ENCODE results near the gene FBXW4.

Gene FBXW4

DNA sequence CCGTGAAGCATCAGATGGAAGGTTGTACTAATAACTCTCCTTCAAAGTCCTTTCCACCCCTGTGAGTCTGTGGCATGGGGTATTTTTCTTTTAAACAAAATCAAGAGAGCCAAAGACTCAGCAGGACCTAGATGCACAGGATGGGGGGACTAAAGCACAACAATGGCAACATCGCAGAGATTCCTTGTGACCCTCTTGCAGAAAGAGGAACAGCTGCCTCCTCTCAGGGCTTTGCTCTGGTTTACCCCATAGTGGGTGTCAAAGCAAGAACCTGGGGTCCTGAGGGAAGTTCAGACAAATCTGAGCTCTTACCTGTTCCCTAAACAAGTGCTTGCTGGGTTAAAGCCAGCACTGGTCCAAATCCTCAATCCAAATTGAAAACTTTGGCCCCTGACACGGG is 41.7 kb upstream of the FBXW4 start:
- no peak overlapping the region for H3K27ac ChIP-seq (ENCODE audit: extremely low read depth, low read depth, low read length)
- H3K36me3 ChIP-seq (ENCODE audit: control insufficient read depth in 2 of 2, insufficient read depth in 1 of 2, low read length in 2 of 2): no peaks in the 10 kb centered on the region
- no peaks in the 10 kb centered on the region for H3K9me3 ChIP-seq (ENCODE audit: control insufficient read depth, insufficient read depth, low read depth, low read length)
- TF ChIP-seq TCF7L2 (IDR thresholded peaks at IDR 0.05; ENCODE audit: borderline replicate concordance, low read depth, low read length) (no peak), ZEB2 (tag by site-specific recombination; IDR thresholded peaks at IDR 0.05) (no peak), ZNF140 (tag by site-specific recombination; IDR thresholded peaks at IDR 0.05) (no peak), YY2 (tag by site-specific recombination; IDR thresholded peaks at IDR 0.05) (no peak), ZNF280C (tag by site-specific recombination; IDR thresholded peaks at IDR 0.05) (no peak), ZNF830 (tag by site-specific recombination; IDR thresholded peaks at IDR 0.05; ENCODE audit: low read depth) (no peak), ZNF324 (tag by site-specific recombination; IDR thresholded peaks at IDR 0.05) (no peak), KLF8 (tag by site-specific recombination; IDR thresholded peaks at IDR 0.05) (no peak), ZNF664 (tag by site-specific recombination; IDR thresholded peaks at IDR 0.05) (no peak), ZNF214 (tag by site-specific recombination; IDR thresholded peaks at IDR 0.05; ENCODE audit: borderline replicate concordance) (no peak)
- CTCF ChIA-PET: interaction anchor here (1.2 to 1.3 kb wide), 2 partner anchors 8 to 24 kb away, joined by 3 to 4 read pairs; no protein-coding TSS in a partner anchor
- no peak overlapping the region for H3K4me3 ChIP-seq (ENCODE audit: low read depth, low read length)
- POLR2A ChIA-PET: no interaction called here
- H3K4me1 ChIP-seq (ENCODE audit: control insufficient read depth, insufficient read depth, low read length): no peaks in the 10 kb centered on the region

- TF ChIP-seq ZSCAN16 (tag by site-specific recombination; IDR thresholded peaks at IDR 0.05) (no peak), BCL11A (tag by site-specific recombination; IDR thresholded peaks at IDR 0.05; ENCODE audit: low read depth) (no peak)
- Histone ChIP-seq H3K36me3 (ENCODE audit: control insufficient read depth in 2 of 2, insufficient read depth in 1 of 2, low read length in 2 of 2) (no peaks in the 10 kb centered on the region), H3K4me1 (ENCODE audit: control insufficient read depth, insufficient read depth, low read length) (no peaks in the 10 kb centered on the region), H3K4me3 (ENCODE audit: low read depth, low read length) (no peak overlapping the region), H3K27ac (ENCODE audit: extremely low read depth, low read depth, low read length) (no peak overlapping the region), H3K9me3 (ENCODE audit: control insufficient read depth, insufficient read depth, low read depth, low read length) (no peaks in the 10 kb centered on the region)
- POLR2A ChIA-PET: interaction anchor here (0.8 kb wide), 1 partner anchor 37 kb away, joined by 3 read pairs; the partner anchor contains the start of gene FBXW4
- CTCF ChIA-PET: interaction anchor here (0.6 kb wide), 1 partner anchor 518 kb away, joined by 3 read pairs; no protein-coding TSS in a partner anchor
These were observed 37.1 kb upstream of the FBXW4 start for GRCh38 chr10:101732096-101732495.

GRCh38 chr10:101726115-101726387 is 31.1 kb upstream of the FBXW4 start:
- Histone ChIP-seq H3K4me3 (ENCODE audit: low read depth, low read length) (no peak overlapping the region), H3K27ac (ENCODE audit: extremely low read depth, low read depth, low read length) (no peak overlapping the region), H3K4me1 (ENCODE audit: control insufficient read depth, insufficient read depth, low read length) (no peaks in the 10 kb centered on the region), H3K36me3 (ENCODE audit: control insufficient read depth in 2 of 2, insufficient read depth in 1 of 2, low read length in 2 of 2) (no peaks in the 10 kb centered on the region), H3K9me3 (ENCODE audit: control insufficient read depth, insufficient read depth, low read depth, low read length) (no peaks in the 10 kb centered on the region)
- TF ChIP-seq ZNF248 (tag by site-specific recombination; IDR thresholded peaks at IDR 0.05) (no peak), ZNF214 (tag by site-specific recombination; IDR thresholded peaks at IDR 0.05; ENCODE audit: borderline replicate concordance) (no peak), HOXC10 (CRISPR knock-in tag; IDR thresholded peaks at IDR 0.05) (no peak), ZNF48 (tag by site-specific recombination; IDR thresholded peaks at IDR 0.05) (no peak), ZBTB8A (tag by site-specific recombination; IDR thresholded peaks at IDR 0.05) (no peak)
- TF ChIP-seq, protein P1, sequence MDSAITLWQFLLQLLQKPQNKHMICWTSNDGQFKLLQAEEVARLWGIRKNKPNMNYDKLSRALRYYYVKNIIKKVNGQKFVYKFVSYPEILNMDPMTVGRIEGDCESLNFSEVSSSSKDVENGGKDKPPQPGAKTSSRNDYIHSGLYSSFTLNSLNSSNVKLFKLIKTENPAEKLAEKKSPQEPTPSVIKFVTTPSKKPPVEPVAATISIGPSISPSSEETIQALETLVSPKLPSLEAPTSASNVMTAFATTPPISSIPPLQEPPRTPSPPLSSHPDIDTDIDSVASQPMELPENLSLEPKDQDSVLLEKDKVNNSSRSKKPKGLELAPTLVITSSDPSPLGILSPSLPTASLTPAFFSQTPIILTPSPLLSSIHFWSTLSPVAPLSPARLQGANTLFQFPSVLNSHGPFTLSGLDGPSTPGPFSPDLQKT (IDR thresholded peaks at IDR 0.05; ENCODE audit: borderline replicate concordance, low read depth, low read length): no peak
- POLR2A ChIA-PET: no interaction called here
- CTCF ChIA-PET: interaction anchor here (0.7 kb wide), 1 partner anchor 858 kb away, joined by 3 read pairs; no protein-coding TSS in a partner anchor
